Hematopoietic multipotent progenitor cell treated with erythropoietin and hydrocortisone succinate and interleukin-3 and kit ligand, for 6 days (in vitro differentiated cells): Measurements from ENCODE around the gene APOL1.
A peak's percentile ranks its signal among the peaks of the same experiment; 100 is the strongest.
"Not testable (repeated sequence)": the region's sequence is repeated elsewhere in the genome, so short reads cannot be mapped to it uniquely, and the experiment has no call there.

Source experiments
- DNase-seq: peaks from one replicate; pipeline ENCODE4 v3.0.0-alpha.2; 2015

Gene APOL1

DNA sequence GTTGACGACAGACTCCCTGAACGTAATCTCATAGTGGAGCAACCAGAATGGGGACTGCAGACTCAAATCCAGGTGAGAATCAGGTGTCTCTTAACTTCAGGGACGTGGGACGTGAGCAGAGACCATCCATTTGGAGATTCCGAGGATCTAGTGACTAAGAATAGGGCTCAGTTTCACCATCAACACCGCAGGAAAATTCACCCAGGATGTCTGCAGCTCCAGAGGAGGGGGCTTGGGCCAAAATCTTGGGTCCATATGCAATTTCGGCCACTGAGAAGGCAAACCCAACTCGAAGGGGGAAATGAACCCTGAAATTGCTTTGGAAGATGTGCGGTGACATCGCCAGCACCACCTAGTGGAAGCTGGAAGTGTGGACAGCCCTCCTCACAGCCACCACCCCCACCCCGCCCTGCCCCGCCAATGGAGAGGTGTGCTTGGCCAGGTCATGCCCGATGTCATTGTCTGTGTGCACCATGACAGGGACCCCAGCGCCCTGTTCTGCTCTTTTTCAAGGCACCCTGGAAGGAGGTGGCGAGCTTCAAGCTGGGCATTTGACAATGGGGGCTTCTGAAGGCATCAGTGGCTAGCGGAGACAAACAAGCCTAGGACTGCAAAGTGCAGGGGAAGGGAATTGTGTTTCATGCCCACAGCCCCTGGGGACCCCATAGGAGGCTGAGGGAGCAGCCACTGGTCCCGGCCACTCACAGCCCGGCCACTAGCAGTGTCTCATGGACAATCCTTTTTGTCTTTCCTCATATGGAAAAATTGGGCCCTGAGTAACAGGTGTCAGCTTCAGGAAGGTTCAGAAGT is 24.8 kb downstream of the APOL1 start:
- peak; percentile 86 for DNase-seq

DNA sequence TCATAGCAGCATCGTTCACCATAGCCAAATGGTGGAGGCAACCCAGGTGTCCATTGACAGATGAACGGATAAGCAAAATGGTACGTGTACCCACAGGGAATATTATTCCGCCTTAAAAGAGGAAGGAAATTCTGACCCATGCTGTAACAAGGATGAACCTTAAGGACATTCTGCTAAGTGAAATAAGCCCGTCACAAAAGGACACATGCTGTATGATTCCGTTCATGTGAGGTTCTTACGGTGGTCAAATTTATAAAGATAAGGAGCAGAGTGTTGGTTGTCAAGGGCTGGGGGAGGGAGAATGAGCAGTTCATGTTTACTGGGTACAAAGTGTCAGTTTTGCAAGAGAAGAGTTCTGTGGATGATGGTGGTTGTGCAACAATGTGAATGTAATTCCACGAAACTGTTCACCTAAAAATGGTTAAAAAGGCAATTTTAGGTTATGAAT is 26.3 kb downstream of the APOL1 start:
- DNase-seq, result peak; percentile 75

DNA sequence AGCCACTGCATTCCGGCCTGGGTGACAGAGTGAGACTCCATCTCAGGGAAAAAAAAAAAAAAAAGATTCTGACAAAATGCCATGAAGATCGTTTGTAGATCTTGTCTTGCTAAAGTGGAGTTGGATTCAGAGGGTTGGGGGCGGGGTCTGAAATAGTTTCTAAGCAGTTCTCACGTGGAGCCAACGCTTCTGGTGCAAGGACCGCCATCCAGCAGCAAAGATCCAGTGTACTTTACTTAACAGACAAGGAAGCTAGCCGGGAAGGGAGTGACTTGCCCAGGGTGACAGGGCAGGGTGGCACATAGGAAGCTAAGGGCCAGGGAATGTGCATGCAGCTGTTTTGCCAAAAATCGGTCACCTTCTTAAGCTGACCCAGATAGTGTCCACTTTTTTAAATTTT is 27.4 kb downstream of the APOL1 start:
- DNase-seq, result peak; percentile 20

DNA sequence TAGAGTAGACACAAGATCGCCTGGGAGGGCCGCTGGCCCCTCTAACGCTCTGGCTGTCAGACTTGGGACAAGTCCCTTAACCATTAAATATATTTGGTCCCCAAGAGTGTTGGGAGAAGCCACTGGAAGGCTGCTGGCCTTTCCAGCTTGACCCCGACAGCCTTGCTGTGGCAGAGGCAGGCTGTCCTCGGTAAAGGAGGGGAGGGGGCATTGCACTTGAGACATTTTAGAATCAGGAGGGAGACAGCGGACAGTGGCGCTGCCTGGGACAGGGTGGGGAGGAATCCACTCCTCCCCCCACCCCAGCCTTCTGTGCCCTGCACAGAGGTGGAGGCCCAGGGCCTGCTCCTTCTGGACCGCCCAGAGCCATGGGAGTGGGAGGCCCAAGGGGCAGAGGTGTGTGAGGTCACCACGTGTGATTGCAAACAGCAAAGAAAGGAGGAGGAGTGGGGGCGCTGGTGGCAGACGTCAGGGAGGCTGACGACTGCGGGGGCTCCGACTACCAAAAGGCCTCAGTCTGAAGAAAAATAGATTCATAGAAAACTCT is 28.9 kb downstream of the APOL1 start:
- no peak for DNase-seq

DNA sequence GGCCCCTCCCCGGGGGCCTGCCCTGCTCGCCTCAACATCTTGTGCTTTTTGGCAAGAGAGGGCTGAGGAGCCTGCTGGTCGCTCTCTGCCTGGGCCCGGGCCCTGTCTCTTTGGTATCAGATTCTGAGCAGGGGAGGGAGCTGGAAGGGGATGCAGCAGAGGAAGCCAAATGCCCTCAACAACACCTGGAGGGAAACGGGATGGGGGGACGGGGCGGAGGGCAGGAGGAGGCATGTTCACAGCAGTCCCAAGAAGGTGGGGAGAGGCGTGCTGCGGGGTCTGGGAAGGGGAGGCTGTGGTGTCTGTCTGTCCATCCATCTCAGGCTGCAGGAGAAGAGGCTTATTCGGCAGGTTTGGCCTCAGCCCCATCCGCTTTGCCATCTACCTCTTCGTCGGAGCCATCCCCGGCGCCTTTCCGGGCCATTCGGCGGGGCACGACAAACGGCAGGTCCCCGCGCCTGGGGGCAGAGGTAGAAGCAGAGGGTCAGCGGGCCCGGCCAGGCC is 29.4 kb downstream of the APOL1 start:
- DNase-seq, result no peak

DNA sequence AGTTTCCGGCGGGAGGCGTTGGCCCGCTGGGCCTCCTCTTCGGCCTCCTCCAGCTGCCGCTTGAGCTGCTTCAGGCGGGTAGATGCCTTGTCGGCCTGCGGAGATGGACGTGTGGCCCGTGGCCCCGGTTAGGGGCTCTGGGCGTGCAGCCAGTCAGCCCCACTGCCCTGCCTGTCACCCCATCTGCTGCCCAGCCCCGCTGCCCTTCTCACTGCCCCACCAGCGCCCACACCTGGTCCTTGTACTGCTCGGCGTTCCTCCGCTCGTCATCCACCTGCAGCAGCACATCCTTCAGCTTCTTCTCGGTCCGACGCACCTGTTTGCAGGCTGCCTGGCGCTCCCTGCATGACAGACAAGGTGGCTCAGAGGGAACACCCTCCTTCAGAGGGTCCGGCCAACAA is 31.2 kb downstream of the APOL1 start:
- DNase-seq, result no peak

DNA sequence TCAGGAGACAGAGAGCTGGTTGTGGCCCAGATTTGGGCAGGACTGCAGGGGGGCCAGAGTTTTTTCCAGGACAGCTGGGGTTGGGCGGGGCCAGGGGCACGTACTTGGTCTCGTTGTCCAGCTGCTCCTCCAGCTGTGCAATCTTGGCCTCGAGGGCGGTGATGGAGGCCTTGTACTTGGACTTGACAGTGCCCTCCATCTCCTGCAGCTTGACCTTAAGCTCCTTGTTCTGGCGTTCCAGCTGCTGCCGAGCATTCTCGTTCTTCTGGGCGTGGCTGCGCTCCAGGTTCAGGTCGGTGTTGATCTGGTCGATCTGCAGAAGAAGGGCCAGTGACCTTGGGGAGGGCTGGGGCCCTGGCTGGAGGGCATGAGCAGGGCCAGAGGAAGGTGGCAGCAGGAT is 32.1 kb downstream of the APOL1 start:
- no peak for DNase-seq

DNA sequence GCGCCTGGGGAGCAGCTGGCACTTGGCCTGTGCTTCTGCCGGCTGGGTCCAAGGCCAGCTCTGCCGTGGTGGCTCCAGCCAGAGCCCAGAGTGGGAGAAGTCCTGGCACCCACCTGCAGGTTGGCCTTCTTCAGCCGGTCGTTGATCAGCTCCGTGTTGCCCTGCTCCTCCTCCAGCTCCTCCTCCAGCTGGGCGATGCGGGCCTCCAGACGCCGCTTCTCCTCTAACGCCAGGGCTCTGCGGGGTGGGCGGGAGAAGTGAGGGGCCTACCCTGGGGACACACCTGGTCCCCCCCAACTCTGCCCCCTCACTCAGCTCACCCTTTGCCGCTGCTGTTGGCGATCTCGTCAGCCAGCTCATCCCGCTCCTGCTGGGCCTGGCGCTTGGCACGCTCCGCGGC is 32.6 kb downstream of the APOL1 start:
- DNase-seq, result no peak

DNA sequence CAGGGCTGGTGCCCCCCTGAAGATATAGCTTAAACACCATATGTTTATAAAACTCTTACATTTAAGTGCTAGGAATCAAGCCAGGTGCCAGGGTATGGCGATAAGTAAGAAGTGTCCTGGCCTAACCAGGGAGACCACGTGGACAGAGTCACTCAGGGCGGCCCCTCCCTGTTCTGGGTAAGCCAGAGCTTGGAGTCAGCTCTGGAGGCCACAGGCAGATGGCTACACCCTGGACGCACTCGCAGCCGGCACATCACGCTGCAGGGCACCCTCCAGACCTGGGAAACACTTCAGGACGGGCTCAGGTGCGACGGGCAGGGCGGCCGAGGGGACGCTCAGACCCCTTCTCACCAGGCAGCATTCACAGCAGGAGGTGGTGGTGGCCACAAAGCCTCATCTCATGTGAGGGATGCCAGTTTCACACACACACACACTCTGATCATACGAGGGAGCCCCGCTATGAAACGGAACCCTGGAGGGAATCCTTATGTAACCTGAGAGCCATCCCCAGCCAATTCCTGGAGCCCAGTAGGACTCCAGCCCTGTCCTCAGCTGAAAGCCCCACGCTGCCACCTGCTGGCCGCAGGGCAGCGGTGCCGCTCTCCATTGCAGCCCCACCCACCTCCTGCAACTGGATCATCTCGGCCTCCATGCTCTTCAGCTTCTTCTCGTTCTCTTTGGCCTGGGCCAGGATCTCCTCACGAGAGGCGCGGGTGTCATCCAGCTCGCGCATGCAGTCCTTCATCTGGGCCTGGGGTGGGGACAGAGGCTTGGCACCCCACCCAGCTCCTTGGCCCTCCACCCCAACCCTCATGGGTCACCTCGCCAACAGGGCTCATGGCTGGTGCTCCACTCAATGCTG is 33.4 kb downstream of the APOL1 start:
- DNase-seq, result peak; percentile 83

DNA sequence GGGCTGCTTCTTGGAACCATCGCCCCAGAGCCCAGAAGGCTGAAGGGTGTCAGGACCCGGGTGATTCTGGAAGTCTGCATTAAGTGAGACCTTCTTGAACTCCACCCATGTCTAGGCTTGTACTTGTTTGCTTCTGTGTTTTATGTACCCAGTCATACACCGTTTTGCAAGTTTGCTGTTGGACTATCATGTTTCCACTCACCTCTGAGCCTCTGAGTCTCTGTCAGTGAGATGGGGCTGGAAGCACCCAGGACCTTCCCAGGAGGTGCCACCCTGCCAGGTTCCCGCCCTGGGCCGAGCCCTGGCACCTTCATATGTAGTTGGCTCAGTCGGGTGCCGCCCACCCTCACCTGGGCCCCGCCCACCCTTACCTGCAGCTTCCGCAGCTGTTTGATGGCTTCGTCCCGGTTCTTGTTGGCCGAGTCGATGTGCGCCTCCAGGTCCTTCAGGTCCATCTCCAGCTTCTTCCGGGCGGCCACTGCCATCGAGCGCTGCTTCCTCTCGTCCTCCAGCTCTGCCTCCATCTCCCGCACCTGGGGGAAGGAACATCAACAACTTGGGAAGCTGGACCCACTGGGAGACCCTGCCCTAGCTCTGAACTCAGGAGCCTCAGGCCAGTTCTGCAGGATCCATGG is 35.1 kb downstream of the APOL1 start:
- DNase-seq, result no peak

DNA sequence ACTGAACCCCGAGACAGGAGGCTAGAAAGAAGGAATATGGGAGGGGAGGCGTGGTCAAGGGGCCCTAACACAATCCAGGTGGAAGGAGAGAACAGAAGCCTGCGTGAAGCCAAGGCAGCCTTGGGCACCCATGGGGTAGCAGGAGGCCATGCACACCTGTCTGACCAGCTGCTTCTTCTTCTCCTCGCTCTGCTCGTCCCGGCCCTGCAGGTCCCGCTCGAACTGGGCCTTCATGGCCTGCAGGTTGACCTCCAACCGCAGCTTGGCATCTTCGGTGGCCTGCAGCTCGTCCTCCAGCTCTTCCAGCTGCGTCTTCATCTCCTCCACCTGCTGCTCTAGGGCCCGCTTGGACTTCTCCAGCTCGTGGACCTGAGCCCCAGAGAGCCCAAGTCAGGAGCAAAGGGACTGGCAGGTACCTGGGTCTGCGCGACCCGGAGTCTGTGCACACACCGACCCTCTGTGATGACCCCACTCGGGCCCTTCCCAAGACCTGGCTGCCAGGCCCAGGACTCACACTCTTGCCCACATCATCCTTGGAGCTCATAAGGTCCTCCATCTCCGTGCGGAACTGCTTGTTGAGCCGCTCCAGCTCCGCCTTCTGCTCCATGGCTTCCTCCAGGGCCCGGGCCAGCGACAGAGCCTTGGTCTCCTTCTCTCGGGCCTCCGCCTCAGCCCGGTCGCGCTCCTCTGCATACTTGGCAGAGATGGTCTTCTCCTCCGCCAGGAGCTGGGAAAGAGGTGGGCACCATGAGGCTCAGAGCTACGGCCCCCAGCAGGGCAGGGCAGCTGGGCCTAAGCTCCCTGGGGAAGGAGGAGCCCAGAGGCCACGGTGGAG is 35.9 kb downstream of the APOL1 start:
- no peak for DNase-seq

DNA sequence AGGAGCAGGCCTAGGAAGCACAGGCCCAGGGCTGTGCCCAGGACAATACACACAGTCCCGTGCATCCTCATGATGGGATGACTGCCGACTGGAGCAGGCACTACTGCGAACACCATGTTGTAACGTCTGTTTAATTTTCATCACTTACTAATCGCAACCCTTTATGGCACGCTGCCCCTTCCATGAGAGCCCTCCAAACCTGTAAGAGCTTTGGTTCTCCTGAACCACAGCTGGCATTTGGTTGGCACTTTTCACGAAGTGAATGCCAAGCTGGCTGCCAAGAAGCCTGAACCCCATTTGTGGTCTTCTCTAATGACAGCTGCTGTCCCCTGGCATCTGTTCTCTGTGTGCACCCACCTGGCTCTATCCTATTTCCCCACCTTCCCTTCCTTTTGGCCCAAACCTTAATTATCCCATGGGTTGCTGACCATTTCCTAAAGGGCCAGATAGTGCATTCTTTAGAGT is 36.5 kb downstream of the APOL1 start:
- no peak for DNase-seq

DNA sequence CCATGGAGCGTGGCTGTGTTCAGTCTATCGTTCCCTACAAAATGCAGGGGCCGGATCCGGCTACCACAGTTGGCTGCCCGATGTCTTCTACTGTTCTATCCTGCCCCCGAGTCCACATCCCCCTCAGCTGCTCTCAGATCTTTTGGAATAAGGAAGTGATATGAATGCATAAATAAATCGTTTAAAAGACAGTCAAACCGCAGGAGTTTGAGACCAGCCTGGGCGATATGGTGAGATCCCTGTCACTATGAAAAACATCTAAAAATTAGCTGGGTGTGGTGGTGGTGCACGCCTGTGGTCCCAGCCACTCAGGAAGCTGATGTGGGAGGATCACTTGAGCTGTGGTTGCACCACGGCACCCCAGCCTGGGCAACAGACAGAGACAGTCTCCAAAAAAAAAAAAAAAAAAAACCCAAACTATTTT is 37.0 kb downstream of the APOL1 start:
- DNase-seq, result not testable (repeated sequence)

DNA sequence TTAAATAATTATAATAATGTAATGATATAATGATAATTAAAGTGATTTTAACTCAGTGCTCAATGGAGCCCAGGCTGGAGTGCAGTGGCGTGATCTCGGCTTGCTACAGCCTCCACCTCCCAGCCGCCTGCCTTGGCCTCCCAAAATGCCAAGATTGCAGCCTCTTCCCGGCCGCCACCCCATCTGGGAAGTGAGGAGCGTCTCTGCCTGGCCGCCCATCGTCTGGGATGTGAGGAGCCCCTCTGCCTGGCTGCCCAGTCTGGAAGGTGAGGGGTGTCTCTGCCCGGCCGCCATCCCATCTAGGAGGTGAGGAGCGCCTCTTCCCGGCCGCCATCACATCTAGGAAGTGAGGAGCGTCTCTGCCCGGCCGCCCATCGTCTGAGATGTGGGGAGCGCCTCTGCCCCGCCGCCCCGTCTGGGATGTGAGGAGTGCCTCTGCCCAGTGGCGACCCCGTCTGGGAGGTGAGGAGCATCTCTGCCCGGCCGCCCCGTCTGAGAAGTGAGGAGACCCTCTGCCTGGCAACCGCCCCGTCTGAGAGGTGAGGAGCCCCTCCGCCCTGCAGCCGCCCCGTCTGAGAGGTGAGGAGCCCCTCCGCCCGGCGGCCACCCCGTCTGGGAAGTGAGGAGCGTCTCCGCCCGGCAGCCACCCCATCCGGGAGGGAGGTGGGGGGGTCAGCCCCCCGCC is 37.6 kb downstream of the APOL1 start:
- not testable (repeated sequence) for DNase-seq

DNA sequence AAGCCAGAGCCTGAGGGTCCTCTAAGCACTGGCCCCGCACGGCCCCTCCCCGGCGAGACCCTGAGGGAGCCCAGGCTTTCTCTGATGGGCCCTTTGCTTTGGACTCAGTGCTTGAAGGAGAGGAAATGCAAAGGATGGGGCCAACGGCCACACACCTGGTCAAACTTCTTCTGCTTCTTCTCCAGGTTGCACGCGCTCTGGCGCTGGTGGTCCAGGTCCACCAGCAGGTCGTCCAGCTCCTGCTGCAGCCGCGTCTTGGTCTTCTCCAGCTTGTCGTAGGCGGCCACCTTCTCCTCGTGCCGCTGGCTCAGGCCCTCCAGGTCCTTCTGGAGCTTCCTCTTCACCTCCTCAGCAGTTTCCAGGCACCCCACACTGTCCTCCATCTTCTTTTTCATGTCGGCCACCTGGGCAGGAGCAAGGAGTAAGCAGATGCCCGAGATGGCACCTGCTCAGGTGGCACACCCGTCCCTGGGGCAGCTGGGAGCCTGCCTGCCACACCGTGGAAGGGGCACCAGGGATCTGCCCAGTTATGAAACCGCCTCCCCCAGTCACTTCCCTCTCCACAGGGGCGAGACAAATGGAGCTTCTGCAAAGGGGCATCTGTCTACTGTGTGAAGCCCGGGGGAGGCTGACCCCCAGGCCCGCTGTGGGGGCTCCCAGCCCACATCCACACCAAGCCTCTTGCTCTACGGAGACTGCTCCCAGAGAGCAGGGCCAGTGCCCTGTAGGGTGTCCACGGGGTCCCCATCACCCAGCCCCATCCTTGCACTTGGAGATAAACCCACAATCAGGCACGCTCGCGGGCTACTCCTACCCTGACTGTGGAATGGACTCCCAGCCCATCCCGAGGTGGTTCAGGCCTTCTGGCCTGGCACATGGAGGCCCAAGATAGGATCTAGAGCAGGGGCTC is 39.2 kb downstream of the APOL1 start:
- no peak for DNase-seq

DNA sequence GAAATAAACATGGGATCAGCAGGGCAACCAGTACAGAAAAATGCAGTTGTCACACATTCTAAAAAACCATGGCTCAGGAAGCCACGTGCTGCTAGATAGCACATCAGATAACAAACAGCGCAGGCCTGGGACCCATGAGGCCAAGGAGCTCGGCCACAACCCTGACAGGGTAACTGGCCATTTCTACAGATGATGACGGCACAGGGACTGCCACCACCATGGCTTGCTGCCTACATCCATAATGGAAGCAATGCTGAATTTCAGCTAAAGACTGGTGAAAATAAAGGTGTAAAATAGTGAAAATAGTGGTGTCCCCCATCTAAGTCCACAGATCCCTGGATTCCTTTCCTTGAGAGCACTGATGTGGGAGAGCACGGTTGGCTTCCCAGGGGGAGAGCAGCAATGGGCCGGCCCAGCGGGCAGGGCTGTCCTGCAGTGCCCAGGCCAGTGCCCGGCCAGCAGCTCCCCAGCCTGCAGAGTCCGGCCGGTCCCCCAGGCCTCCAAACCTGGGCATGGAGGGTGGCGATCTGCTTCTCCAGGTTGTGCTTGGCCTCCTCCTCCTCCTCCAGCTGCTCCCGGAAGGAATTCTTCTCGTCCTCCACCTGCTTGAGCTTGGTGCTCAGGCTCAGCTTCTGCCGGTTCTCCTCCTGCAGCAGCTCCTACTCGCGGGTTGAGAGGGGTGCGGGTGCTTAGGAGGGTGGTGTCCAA is 40.0 kb downstream of the APOL1 start:
- no peak for DNase-seq

DNA sequence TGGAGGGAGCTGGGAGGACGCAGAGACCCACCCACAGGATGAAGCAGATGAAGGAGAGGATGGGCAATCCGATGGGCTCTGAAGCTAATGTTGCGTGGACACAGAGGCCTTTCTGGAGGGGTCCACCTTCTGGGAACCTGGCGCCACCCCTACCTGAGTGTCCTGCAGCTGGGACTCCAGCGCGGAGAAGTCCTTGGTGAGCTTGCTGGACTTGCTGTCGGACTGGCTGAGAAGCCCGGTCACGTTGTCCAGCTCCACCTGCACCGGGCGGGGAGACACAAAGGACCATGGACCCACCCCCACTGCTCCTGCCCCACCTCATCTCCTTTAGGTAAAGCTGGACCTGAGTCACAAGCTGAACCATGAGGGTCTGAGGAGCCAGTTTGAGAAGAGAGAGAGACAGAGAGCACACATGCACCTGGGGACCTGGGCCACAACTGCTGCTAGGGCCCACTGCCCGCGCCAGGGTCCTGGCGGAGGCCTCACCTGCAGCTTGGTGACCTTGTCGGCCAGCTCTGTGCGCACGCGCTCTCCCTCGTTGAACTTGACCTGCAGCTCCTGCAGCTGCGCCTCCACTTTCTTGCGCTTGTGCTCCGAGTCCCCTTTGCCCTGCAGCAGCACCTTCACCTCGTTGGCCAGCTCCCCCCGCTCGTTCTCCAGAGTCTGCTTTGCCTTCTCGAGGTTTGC is 40.8 kb downstream of the APOL1 start:
- no peak for DNase-seq

DNA sequence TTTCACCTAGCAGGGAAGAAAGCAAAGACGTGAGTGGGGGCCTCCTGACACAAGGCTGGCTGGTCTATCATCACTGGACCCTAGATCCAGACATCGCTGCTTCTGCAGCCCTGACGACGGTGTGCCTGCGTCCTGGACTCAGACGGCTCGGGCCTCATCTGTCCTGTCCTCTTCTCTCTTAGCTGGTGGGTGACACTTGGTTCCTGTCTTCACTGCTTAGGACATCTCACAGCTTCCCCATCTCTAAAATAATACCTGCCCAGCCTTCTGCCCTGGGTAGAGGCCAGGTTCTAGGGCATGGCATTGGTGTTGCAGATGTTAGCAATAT is 41.3 kb downstream of the APOL1 start:
- no peak for DNase-seq

DNA sequence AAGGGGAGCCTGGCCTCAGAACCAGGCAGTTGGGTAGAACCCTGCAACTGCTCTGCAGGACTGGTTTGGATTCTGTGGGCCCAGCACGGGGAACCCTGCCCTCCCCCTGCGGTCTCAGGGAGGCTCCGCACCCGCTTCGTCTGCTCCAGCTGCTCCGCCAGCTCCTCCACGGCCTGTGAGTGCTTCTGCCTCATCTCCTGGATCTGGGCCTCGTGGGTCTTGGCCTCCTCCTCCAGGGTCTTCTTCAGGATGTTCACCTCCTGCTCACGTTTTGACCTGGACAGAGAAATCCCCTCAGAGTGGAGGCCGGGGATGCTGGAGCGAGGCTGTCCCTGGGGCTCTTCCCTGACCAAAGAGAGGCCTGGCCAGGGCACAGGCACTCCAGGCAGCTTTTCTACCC is 41.9 kb downstream of the APOL1 start:
- no peak for DNase-seq
